H9 (cell line): ENCODE data around the gene CLMN. TPM values are rescaled to one million over a fixed set of nuclear protein-coding genes. Genes with fewer than 3 reads are reported as not detected.

Experiments used
- DNase-seq: peaks from one replicate; pipeline ENCODE4 v3.0.0-alpha.2; 2017
- H2AFZ ChIP-seq: one replicate; pipeline ENCODE4 v1.6.1; 2013; ENCODE audit warnings: mild to moderate bottlenecking, low read length, control low read depth, moderate library complexity
- H2AK5ac ChIP-seq: 2 replicates; pipeline ENCODE4 v1.6.1; 2013; ENCODE audit warnings: low read length, control low read depth, mixed read lengths; ENCODE audit not compliant: insufficient read length
- H2BK120ac ChIP-seq: one replicate; pipeline ENCODE4 v1.6.1; 2013; ENCODE audit warnings: low read depth, mild to moderate bottlenecking, low read length, control low read depth, inconsistent platforms; ENCODE audit not compliant: poor library complexity, severe bottlenecking
- H2BK12ac ChIP-seq: 2 replicates; pipeline ENCODE4 v1.6.1; 2013; ENCODE audit warnings: low read length, control low read depth, mixed read lengths, low read depth; ENCODE audit not compliant: insufficient read length
- H2BK15ac ChIP-seq: 2 replicates; pipeline ENCODE4 v1.6.1; 2013; ENCODE audit warnings: low read depth, low read length, control low read depth
- H2BK20ac ChIP-seq: one replicate; pipeline ENCODE4 v1.6.1; 2013; ENCODE audit warnings: low read depth, mild to moderate bottlenecking, low read length, control low read depth, inconsistent platforms; ENCODE audit not compliant: poor library complexity, severe bottlenecking
- H2BK5ac ChIP-seq: 2 replicates; pipeline ENCODE4 v1.6.1; 2013; ENCODE audit warnings: low read length, control low read depth, mixed read lengths; ENCODE audit not compliant: insufficient read length
- H3K14ac ChIP-seq: 2 replicates; pipeline ENCODE4 v1.6.1; 2013; ENCODE audit warnings: low read length, control low read depth; ENCODE audit not compliant: insufficient read depth
- H3K18ac ChIP-seq: 2 replicates; pipeline ENCODE4 v1.6.1; 2013; ENCODE audit warnings: low read depth, mild to moderate bottlenecking, mixed read lengths, low read length, control low read depth; ENCODE audit not compliant: insufficient read length
- H3K23ac ChIP-seq: 2 replicates; pipeline ENCODE4 v1.6.1; 2013; ENCODE audit warnings: low read length, control low read depth, mixed read lengths, low read depth; ENCODE audit not compliant: insufficient read length
- H3K23me2 ChIP-seq: 2 replicates; pipeline ENCODE4 v1.6.1; 2013; ENCODE audit warnings: low read depth, mild to moderate bottlenecking, mixed read lengths, low read length, control low read depth; ENCODE audit not compliant: insufficient read length, poor library complexity, severe bottlenecking
- H3K27ac ChIP-seq: 2 replicates; pipeline ENCODE4 v1.5.1; 2013; ENCODE audit warnings: low read length, control low read depth, mixed read lengths, low read depth; ENCODE audit not compliant: insufficient read length
- H3K27me3 ChIP-seq: 2 replicates; pipeline ENCODE4 v1.6.1; 2013; ENCODE audit warnings: low read length, control low read depth, inconsistent platforms; ENCODE audit not compliant: insufficient read depth
- H3K4ac ChIP-seq: 2 replicates; pipeline ENCODE4 v1.6.1; 2013; ENCODE audit warnings: low read depth, mild to moderate bottlenecking, control low read depth, inconsistent platforms, low read length, moderate library complexity
- H3K4me1 ChIP-seq: 2 replicates; pipeline ENCODE4 v1.6.1; 2013; ENCODE audit warnings: low read length, control low read depth, inconsistent platforms; ENCODE audit not compliant: insufficient read depth
- H3K4me2 ChIP-seq: 2 replicates; pipeline ENCODE4 v1.6.1; 2013; ENCODE audit warnings: low read length, control low read depth, mixed read lengths; ENCODE audit not compliant: insufficient read length, insufficient read depth
- H3K56ac ChIP-seq: 2 replicates; pipeline ENCODE4 v1.6.1; 2013; ENCODE audit warnings: low read depth, mild to moderate bottlenecking, mixed read lengths, low read length, control low read depth; ENCODE audit not compliant: insufficient read length
- H3K79me1 ChIP-seq: 2 replicates; pipeline ENCODE4 v1.6.1; 2013; ENCODE audit warnings: low read depth, mild to moderate bottlenecking, moderate library complexity, low read length, control low read depth, inconsistent platforms; ENCODE audit not compliant: insufficient read depth, poor library complexity, severe bottlenecking
- H3K79me2 ChIP-seq: 2 replicates; pipeline ENCODE4 v1.6.1; 2013; ENCODE audit warnings: low read length, control low read depth, inconsistent platforms; ENCODE audit not compliant: insufficient read depth
- H3K9ac ChIP-seq: 2 replicates; pipeline ENCODE4 v1.6.1; 2013; ENCODE audit warnings: low read length, control low read depth, mixed read lengths; ENCODE audit not compliant: insufficient read length; ENCODE audit errors: extremely low read depth
- H3K9me3 ChIP-seq: one replicate; pipeline ENCODE4 v1.6.1; 2013; ENCODE audit warnings: low read depth, low read length, inconsistent platforms; ENCODE audit not compliant: control insufficient read depth
- H3T11ph ChIP-seq: one replicate; pipeline ENCODE4 v1.6.1; 2013; ENCODE audit warnings: mild to moderate bottlenecking, low read length, control low read depth, inconsistent platforms
- H4K20me1 ChIP-seq: one replicate; pipeline ENCODE4 v1.6.1; 2013; ENCODE audit not compliant: control insufficient read depth, insufficient read length, insufficient read depth
- H4K5ac ChIP-seq: 2 replicates; pipeline ENCODE4 v1.6.1; 2013; ENCODE audit warnings: low read depth, mild to moderate bottlenecking, mixed read lengths, low read length, control low read depth; ENCODE audit not compliant: insufficient read length
- H4K8ac ChIP-seq: replicated peaks from 2 replicates; pipeline ENCODE4 v1.6.1; 2013; ENCODE audit warnings: low read length, control low read depth, mixed read lengths, low read depth; ENCODE audit not compliant: insufficient read length
- H4K91ac ChIP-seq: 2 replicates; pipeline ENCODE4 v1.6.1; 2013; ENCODE audit warnings: low read depth, mild to moderate bottlenecking, moderate library complexity, mixed read lengths, low read length, control low read depth; ENCODE audit not compliant: insufficient read length
- H3K27ac Mint-ChIP-seq, 3 experiments: 2 replicates in 2 of 3; 3 replicates in 1 of 3; pipeline ENCODE4 v1.8.0; 2020 to 2021; ENCODE audit warnings: mixed read lengths in 3 of 3, mild to moderate bottlenecking in 1 of 3, moderate library complexity in 1 of 3
- H3K27me3 Mint-ChIP-seq: 2 replicates; pipeline ENCODE4 v1.8.0; 2021; ENCODE audit warnings: low read depth, mild to moderate bottlenecking, moderate library complexity, mixed read lengths
- H3K36me3 Mint-ChIP-seq, 3 experiments: 2 replicates in 2 of 3; 3 replicates in 1 of 3; pipeline ENCODE4 v1.8.0; 2020 to 2021; ENCODE audit warnings: low read depth in 3 of 3, mixed read lengths in 3 of 3; ENCODE audit not compliant: insufficient read depth in 1 of 3
- H3K4me1 Mint-ChIP-seq, 2 experiments: 2 replicates each; pipeline ENCODE4 v1.8.0; 2020; ENCODE audit warnings: mixed read lengths in 2 of 2
- H3K4me3 Mint-ChIP-seq, 2 experiments: 2 replicates in 1 of 2; 3 replicates in 1 of 2; pipeline ENCODE4 v1.8.0; 2020 to 2021; ENCODE audit warnings: mild to moderate bottlenecking in 2 of 2, mixed read lengths in 2 of 2, moderate library complexity in 1 of 2
- H3K9me3 Mint-ChIP-seq, 2 experiments: 2 replicates in 1 of 2; 3 replicates in 1 of 2; pipeline ENCODE4 v1.8.0; 2020; ENCODE audit warnings: mild to moderate bottlenecking in 2 of 2, mixed read lengths in 2 of 2, moderate library complexity in 1 of 2
- WGBS: extraction: QIAGEN DNeasy Blood & Tissue Kit; methylation state at CpG from one replicate; pipeline ENCODE4 v1.1.7; 2013; ENCODE audit warnings: missing lambda C conversion rate, low lambda C conversion rate, mixed read lengths; ENCODE audit not compliant: insufficient read length; ENCODE audit errors: extremely low coverage; 5-methylcytosine and 5-hydroxymethylcytosine counted together
- total RNA-seq: library from RNA; stranded (reverse); gene quantifications from 2 replicates; pipeline ENCODE4 v1.2.1, GENCODE V29; 2021
- TF ChIP-seq, protein P1 (sequence below): fragments of 200-600 bp; sonication (generic); conservative IDR thresholded peaks from 3 replicates; pipeline ENCODE4 v1.8.0; 2021; ENCODE audit warnings: antibody characterized with exemption, mild to moderate bottlenecking

The CLMN gene
- total RNA-seq, 1 experiment from 2014 or later = 7.6 TPM

DNA sequence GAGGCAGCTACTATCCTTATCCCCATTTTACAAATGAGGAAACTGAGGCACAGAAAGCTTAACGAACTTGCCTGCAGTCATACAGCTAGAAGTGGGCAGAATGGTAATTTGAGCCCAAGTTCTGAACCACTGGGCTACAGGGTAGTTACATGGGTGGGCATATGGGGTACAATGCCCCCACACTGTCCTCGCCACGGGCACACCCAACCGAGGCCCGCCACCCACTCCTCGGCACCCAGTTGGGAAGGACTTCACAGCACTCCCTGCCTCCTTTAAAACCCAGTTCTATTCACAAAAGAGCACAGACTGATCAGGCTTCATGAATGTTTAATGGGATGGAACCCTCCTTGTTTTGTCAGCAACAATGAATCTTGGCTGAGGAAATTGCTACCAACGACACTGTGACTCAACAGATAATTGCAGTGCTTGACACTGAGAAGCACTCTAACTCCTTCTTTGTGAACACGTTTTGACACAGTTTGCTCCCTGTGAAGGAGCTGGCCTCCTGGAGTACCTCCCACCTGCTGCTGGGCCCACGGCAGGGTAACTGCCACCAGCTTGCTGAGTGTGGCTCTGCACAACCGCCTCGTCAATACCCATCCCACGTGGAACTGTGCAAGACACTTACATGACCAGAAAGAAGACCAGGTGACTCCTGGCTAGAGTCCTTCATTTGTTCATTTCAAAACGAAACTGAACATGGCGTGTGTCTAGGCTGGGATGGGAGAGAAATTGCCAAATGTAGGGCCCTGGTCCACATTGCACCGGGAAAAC lies 63.5 kb downstream of the CLMN start:
- Mint-ChIP-seq H3K9me3 (no peaks in the 10 kb centered on the region), H3K4me1 (peaks cover 49 to 52% of the 10 kb centered on the region in 2 experiments), H3K27me3 (peaks cover 4% of the 10 kb centered on the region; the same call in 1 of the 2 replicates), H3K4me3 (no peak overlapping the region), H3K36me3 (no peaks in the 10 kb centered on the region), H3K27ac (peak overlapping the region in 1 of 3 experiments; percentile 18; a peak in 1 of 7 replicates)
- Histone ChIP-seq H2BK5ac (no peak overlapping the region), H2BK15ac (no peak overlapping the region), H3K23ac (no peak overlapping the region), H3K18ac (no peak overlapping the region), H3K9me3 (no peaks in the 10 kb centered on the region), H3T11ph (no peak overlapping the region), H3K4me2 (no peak overlapping the region), H4K20me1 (no peaks in the 10 kb centered on the region), H3K56ac (no peak overlapping the region), H3K23me2 (no peaks in the 10 kb centered on the region), H3K27me3 (no peaks in the 10 kb centered on the region), H3K79me2 (no peaks in the 10 kb centered on the region; the same call in 1 of the 2 replicates), H4K8ac (no peak overlapping the region), H2AFZ (no peak overlapping the region), H2BK12ac (no peak overlapping the region), H3K14ac (no peak overlapping the region), H2BK120ac (no peak overlapping the region), H2BK20ac (no peak overlapping the region), H3K9ac (no peak overlapping the region), H3K4ac (no peak overlapping the region), H3K79me1 (no peaks in the 10 kb centered on the region), H4K5ac (no peak overlapping the region), H3K4me1 (peaks cover 20% of the 10 kb centered on the region; the same call in 1 of the 2 replicates), H3K27ac (no peak overlapping the region), H2AK5ac (no peak overlapping the region), H4K91ac (no peak overlapping the region)
- TF ChIP-seq, protein P1, sequence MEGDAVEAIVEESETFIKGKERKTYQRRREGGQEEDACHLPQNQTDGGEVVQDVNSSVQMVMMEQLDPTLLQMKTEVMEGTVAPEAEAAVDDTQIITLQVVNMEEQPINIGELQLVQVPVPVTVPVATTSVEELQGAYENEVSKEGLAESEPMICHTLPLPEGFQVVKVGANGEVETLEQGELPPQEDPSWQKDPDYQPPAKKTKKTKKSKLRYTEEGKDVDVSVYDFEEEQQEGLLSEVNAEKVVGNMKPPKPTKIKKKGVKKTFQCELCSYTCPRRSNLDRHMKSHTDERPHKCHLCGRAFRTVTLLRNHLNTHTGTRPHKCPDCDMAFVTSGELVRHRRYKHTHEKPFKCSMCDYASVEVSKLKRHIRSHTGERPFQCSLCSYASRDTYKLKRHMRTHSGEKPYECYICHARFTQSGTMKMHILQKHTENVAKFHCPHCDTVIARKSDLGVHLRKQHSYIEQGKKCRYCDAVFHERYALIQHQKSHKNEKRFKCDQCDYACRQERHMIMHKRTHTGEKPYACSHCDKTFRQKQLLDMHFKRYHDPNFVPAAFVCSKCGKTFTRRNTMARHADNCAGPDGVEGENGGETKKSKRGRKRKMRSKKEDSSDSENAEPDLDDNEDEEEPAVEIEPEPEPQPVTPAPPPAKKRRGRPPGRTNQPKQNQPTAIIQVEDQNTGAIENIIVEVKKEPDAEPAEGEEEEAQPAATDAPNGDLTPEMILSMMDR = no peak
- DNase-seq = no peak
- no CpG with 5 or more reads among the region's 15 CpGs for WGBS
